HG02571 (cell line): Measurements from ENCODE around the gene ADCY2.

Experiments
- ATAC-seq: cut with Tn5 transposase; IDR thresholded peaks from one replicate; pipeline ENCODE4 v1.9.1; 2021; ENCODE audit warnings: mild to moderate bottlenecking, moderate library complexity; ENCODE audit not compliant: unreplicated experiment

ADCY2 gene

DNA sequence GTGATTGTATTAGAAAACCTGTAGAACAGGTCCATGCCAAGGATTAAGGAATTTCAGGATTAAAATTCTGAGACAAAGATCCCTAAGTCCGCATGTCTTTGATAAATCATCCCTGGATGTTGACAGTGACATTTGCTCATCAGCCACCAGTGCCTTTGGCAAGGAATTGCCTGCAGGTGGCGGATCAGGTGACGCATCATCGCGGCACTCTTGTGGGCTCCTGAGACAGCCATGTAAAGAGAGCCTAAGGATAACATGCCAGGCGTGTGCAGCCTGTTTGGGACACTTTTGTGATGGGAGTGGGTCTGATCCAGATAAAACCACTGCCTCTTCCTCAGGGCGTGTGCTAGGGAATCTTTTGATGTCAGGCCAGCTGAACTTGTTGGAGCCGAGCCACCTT, 40.6 kb downstream of the ADCY2 start:
- no peak for ATAC-seq

DNA sequence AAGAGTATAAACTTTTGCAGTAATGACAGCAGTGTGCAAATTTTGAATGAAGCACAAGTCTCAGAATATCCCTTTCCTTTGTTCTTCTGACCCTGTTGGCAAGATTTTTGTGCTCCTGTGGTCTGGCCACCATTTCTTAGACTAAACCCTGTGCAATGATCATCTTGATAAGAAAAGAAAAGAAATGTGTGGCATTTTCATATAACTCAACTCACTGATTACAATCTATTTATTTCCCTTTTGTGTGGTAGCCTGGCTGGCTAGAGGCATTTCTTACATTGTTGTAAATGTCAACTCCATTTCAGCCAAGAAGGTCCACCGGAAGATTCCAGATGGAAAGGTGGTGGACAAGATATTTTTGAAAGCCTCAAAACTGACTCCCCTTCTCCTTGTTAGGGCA, 41.9 kb downstream of the ADCY2 start:
- ATAC-seq: no peak

DNA sequence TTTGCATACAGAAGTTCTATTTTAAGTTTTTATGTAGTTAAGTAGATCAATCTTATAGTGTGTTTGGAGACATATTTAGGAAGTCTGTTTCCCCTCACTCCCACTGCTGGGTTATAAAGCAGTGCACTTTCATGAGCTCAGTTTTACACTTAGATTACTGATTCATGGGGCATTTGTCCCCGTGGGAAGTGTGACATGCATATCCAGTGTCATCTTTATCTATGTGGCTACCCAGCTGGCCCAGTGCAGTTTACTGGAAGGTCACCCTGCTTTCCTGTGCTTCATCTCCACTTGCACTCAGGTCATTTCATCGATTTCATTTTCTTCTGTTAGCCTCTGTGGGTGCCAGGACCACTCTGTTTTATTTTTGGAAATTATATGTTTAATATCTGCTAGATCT, 49.1 kb downstream of the ADCY2 start:
- no peak for ATAC-seq

DNA sequence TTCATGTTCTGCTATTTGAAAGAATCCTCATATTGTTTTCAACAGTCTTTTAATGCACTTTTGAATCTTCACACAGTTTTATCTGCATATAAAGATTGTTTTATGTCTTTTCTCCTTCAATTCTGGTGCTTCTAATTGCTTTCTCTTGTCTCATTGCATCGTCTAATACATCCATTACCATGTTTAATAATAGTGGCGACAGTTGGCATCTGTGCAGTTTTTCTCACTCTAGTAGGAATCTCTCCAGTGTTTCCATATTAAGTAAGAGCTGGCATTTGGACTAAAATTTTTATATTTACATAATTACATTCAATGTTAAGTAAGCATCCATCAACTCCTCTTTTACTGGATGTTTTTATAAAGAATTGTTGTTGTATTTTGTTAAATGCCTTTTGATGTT, 49.9 kb downstream of the ADCY2 start:
- no peak for ATAC-seq

DNA sequence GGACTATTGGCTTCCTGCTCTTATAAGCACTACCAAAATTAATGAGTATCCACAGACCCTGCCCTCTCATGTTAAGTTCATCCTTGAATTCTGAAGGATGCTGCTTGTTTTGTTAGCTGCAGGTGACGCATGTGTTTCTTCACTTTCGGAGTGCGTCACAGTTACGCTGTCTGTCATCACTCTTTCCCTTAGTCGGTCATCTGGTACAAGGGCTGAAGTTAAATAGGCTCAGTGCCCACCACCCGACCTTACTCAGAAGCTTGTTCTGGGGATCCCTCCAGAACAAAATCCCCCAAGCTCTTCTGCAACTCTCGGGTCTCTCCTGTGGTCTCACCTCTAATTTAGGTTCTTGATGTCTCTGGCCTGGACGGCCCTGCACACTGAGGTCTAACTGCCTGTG, 51.0 kb downstream of the ADCY2 start:
- no peak for ATAC-seq

DNA sequence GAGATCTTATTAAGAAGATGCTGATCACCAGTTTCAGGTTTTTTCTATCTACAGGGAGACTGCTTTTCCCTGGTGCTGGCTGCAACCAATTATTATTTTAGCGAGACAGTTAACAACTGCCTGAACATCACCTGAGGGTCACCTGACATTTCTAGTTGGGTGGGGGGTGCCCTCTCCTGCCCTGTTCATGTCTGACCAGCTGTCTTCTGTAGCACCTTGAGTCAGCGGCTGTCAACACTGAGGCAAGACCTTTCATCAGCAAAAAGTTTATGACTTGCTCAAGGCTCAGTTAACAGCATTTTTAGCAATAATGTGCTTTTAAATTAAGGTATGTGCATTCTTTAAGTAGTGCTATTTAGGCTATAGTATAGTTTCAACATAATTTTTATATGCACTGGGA, 58.0 kb downstream of the ADCY2 start:
- ATAC-seq: no peak

DNA sequence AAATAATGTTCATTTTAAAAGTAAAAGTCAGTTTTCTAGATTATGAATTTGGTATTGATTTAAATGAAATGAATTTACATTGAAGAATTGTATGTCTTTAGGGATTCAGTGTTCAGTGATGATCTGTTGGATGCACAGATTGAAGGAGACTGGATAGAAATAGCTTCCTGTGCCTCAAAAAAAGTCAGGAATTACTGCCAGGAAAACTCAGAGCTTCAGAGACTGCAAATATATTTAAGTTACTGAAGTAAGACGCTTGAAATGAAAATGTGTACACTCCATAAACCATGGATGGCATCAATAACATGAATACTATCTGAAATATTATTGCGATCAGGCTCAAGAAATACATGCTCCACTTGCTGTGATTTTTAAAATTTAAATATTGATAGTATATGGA, 60.3 kb downstream of the ADCY2 start:
- ATAC-seq: no peak

DNA sequence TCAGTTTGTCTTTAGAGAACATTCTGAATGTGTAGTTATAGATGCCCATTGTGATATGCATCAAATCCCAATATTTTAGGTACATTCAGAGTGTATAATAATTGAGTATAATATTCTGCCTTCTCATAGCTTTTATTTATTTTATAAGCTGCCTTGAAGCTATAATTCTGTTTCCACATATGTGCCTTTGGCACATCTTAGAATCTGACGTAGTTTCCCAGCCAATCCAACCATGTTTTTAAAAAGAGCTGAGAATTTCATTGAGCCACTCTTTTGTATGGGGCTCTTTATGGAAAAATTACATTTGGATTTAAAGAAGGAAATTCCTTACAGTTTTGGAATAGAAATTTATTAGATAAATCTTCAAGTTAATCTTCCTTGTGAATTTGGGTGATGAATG, 65.4 kb downstream of the ADCY2 start:
- ATAC-seq: no peak

DNA sequence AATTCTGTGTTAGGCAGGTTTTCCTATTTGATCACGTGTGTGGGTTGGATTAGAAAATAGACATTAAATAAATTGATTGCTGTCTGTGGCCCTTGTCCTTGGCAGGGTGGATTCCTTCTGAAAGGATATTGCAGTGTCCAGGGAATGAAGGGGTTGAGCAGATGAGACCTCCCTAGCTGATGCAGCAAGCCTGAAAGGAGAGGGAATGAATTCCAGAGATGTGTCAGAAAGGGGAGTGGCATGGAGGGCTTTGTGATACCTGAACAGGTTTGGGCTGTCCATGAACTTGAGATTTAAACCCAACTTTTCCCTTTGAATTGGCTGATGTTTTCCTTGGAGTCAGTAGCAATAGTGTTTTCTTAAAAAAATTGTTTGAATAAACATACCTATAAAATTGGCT, 66.8 kb downstream of the ADCY2 start:
- ATAC-seq: no peak

DNA sequence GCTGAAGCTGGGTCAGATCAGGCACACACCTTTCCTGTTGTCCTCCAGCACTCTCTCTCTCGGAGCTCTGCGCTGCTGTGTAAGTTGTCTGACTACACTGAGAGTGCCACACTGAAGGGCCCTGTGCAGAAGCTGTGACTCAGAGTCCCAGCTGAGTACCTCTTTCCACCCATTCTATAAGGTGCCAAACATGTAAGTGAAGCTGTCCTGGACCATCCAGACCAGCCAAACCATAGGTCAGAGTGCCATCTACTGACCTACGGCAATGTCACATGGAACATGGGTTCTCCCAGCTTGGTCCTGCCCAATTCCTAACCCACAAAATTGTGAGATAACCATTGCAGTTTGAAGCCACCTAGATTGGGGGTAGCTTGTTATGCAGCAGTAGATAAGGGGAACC, 68.2 kb downstream of the ADCY2 start:
- ATAC-seq: no peak

DNA sequence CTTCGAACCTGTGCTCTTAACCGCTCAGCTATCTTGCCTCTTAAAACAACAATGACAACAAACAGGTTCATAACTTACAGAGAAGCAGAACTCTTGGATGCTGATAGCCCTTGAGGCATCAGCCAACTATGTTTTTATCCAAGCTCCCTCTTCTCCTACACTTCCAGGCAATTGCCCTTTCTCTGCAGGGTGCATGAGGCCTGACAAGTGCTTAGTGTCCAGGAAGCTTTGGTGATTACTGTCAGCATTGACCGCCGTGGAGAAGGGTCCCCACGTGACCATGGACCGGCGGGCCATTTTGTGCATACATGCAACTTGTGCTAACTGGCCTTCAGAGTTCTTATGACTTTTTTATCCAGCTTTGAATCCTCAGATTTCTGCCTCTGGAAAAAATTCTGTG, 71.2 kb downstream of the ADCY2 start:
- ATAC-seq: no peak

DNA sequence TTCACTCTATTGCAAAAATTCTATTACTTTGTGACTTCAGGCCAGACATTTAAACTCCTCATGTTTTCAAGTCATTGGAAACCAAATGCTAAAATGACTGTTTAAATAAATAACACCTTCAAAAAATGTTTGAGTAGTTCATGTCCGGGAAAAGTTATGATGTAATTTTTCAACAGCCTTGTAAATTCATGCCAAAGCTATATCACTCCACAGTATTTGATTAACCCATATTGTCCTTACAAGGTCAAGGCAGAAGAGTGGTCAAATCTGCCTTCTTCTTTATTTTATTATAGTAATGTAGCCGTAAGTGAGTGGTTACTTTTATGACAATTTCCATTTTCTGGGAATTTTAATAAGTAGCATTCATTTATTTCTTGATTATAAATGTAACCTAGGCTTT, 72.8 kb downstream of the ADCY2 start:
- ATAC-seq: no peak

DNA sequence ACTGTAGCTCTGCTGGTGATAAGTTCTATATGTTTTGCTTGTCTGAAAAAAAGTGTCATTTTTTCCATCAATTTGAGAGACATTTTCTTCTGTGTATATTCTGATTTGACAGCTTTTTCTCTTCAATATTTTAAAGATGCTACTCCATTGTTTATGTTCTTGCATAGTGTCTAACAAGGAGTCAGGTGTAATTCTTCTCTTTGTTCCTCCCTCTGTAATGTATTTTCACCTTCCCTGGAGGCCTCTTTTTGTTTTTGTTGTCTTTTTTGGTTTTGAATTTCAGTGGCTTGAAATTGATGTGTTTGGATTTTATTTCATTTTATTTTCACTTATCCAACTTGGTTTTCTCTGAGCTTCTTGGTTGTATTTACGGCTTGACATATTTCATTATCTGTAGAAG, 75.8 kb downstream of the ADCY2 start:
- ATAC-seq: no peak

DNA sequence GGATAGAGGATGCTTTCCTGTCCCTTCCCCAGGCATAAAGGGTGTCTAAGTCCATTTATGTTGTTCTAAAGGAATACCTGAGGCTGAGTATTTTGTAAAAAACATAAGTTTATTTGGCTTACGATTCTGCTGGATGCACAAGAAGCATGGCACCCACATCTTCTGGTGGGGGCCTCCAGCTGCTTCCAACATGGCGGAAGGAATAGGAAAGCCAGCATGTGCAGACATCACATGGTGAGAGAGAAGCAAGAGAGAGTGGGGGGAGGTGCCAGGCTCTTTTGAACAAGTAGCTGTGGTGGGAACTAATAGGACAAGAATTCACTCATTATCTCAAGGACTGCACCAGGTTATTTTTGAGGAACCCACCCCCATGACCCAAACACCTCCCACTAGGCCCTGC, 77.2 kb downstream of the ADCY2 start:
- no peak for ATAC-seq

DNA sequence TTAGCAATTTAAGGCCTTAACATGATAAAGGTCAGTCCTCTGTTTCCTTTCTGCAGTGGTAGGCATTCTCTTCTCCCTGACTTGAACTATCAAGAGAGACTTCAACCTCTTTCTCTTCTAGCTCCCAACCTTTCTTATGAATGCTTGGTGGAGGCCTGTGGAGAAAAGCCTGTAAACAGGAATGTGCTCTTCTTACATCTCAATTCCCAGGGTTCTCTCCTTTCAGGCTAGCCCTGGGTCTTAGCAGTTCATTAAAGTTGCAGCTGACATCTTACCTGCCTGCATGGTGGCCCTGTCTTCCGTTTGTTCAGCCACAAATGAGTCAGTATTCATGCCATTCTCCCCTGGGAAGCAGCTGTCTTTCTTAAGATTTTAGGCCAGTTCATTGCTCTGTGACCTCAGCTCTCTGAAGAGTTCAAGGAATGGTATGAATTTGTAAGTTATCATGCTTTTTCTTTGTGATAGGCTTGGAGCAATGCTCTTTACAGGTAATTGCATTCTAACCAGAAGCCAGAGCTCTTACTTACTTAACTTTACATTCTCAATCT, 77.8 kb downstream of the ADCY2 start:
- no peak for ATAC-seq

DNA sequence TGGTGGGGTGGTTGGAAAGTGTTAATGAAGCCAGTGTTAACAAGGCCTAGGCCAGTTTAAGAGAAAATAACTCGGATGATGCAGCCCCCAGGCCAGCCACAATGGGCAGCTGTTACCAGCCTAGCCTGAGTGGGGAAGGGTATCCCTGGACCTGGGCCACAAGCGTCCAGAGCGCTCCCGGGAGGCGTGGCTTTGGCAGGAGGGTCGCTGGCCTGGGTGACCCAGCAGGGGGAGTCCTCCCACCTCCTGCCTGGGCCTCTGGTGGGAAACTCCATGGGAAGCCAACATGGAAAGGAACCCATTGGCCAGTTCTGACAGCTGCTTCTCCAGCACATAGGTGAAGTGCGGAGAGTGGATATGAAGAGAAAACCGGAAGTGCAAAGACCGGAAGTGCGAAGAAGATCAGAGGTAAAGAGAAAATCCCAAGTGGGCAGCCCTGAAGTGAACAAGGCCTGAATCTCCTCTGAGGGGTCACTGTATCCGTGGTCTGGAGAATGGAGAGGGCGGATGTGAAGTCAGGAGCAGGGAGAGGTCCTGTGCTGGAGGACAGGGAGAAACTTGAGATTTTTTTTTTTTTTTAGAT, 79.0 kb downstream of the ADCY2 start:
- no peak for ATAC-seq

DNA sequence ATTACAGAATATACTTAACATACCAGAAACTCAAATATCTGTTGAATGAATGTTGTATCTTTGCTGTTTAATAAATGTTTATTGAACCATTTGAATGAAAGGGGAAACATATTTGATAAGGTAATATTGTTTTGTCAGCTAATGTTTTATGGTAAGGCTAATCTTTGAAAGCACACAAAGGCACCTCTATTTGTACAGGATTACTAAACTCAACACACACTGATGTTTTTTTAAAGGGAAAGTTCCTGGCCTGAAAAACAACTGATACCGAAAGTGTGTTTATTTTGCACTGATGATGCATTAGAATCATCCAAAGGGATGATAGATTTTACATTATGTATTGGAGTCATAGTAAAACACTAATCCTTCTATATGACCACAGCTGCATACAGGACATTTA, 82.5 kb downstream of the ADCY2 start:
- no peak for ATAC-seq

DNA sequence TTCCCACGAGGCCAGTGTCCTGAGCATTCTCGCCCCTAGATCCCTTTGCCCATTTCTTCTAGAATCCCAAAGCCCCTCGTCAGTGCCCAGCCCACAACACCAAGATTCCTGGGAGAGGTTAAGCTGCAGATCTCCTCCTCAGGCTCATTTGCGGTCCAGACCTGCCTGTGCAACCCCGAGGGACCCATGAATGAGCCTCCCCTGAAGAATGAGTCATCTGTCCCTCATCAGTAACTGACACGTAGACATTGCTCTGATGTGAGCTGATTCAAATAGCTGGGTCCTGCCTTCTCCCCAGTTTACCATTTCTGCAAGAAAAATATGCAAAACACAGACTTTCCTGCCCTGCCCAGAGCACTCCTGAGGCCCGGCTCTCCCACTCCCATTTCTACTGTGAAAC, 92.8 kb downstream of the ADCY2 start:
- ATAC-seq: no peak

DNA sequence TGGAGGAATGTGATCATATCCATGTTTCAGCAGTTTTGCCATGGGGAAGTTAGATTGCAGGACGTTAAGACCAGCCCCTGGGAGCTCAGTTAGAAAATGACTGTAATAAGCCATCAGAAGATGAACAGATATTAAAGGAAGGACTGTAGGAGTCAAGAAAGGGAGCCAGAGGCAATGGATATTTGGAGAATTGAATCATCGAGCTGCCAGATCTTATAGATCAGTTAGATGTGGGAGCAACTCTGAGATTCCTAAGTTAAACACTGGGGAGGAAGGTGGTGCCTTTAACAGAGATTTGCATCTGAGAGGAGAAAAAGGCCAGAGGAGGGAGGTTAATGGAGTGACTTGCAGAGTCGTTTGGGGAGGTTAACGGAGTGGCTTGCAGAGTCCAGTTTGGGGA, 96.4 kb downstream of the ADCY2 start:
- ATAC-seq: no peak

DNA sequence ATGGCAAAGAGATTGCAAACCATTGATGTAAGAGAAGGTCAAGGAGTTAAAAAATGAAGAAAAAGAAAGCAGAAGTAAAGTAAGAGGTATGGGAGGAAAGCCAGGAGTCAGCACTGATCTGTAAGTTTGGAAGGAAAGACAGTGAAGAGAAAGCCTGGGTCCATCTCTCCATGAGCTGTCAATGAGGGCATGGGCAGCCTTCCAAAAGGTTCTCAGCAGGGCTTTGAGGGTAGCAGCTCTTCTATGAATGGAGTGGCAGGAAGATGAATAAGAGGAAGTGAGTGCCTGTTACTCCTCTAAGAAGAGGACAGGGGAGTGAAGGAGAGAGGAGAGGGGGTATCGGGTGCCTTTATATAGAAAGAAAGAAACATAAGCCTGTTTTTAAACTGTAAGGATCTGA, 97.1 kb downstream of the ADCY2 start:
- ATAC-seq: no peak

DNA sequence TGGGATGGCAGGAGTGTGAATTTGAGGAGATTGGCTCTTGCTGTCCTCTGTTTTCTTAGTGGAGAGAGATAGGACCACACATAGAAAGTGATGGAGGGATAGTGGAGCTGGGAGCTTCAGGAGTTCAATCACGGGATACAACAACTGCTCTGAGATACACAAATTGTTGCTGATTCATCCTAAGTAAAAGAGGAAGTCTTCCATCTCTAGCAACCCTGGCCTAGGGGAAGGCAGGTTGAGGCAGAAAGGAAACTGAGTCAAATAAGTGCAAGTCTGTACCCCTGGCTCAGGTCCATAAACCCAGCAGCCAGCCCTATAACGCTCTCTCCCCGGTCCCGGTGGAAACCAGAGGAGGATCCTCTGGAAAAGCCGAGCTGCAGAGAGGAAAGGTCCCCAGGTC, 97.7 kb downstream of the ADCY2 start:
- no peak for ATAC-seq

DNA sequence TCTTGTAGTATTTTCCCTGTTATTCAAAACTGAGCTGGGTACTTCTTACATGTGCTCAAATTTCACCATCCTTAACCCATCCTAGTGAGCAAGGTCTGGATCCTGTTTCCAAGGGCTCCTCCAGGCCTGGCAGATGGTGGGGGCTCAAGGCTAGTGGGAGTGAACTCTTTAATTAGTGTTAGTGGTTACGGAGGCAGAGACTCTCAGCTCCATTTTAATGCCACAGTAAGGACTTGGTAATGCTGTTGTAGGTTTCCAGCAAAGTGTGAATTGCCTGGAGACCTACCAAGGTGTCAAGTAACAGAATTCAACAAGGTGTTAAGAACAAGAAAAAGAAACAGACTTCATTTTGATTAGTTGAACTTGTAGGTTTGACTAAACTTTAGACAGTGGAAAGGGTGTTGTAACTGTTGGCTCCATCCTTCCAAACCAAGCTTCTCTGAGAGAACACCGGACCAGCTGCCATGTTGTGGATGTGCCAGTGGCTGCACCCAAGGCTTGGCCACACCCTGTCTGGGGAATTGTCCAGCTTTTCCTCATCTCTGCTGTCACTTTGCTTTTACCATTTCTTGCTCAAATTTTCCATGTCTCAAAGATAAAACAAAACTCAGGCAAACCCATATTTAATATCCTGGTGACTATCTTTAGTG, 98.7 kb downstream of the ADCY2 start:
- no peak for ATAC-seq

DNA sequence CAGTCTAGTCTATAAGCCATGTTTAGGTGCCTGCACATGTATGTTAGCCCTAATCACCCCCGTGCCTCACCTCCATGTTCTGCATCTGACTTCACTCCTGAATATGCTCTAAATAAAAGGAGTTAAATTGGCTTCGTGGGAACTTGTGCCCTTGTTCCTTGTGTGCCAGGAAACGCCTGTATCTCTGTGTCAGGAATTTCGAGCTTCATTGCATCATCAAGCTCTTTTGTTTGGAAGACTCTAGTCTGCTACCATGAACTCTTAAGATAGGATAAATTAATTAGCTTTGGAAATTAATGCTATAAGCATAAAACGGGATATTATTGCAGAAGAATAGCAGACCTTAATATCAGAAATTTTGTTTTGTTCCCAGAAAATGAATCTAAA, 99.2 kb downstream of the ADCY2 start:
- no peak for ATAC-seq
